H9 (cell line): ENCODE results near the gene MRPS18A. TPM values are rescaled to one million over a fixed set of nuclear protein-coding genes. Genes with fewer than 3 reads are reported as not detected.

Experiments
- DNase-seq: peaks from one replicate; pipeline ENCODE4 v3.0.0-alpha.2; 2017
- H2AFZ ChIP-seq: one replicate; pipeline ENCODE4 v1.6.1; 2013; ENCODE audit warnings: mild to moderate bottlenecking, low read length, control low read depth, moderate library complexity
- H2AK5ac ChIP-seq: 2 replicates; pipeline ENCODE4 v1.6.1; 2013; ENCODE audit warnings: low read length, control low read depth, mixed read lengths; ENCODE audit not compliant: insufficient read length
- H2BK120ac ChIP-seq: one replicate; pipeline ENCODE4 v1.6.1; 2013; ENCODE audit warnings: low read depth, mild to moderate bottlenecking, low read length, control low read depth, inconsistent platforms; ENCODE audit not compliant: poor library complexity, severe bottlenecking
- H2BK12ac ChIP-seq: 2 replicates; pipeline ENCODE4 v1.6.1; 2013; ENCODE audit warnings: low read length, control low read depth, mixed read lengths, low read depth; ENCODE audit not compliant: insufficient read length
- H2BK15ac ChIP-seq: 2 replicates; pipeline ENCODE4 v1.6.1; 2013; ENCODE audit warnings: low read depth, low read length, control low read depth
- H2BK20ac ChIP-seq: one replicate; pipeline ENCODE4 v1.6.1; 2013; ENCODE audit warnings: low read depth, mild to moderate bottlenecking, low read length, control low read depth, inconsistent platforms; ENCODE audit not compliant: poor library complexity, severe bottlenecking
- H2BK5ac ChIP-seq: 2 replicates; pipeline ENCODE4 v1.6.1; 2013; ENCODE audit warnings: low read length, control low read depth, mixed read lengths; ENCODE audit not compliant: insufficient read length
- H3K14ac ChIP-seq: 2 replicates; pipeline ENCODE4 v1.6.1; 2013; ENCODE audit warnings: low read length, control low read depth; ENCODE audit not compliant: insufficient read depth
- H3K18ac ChIP-seq: 2 replicates; pipeline ENCODE4 v1.6.1; 2013; ENCODE audit warnings: low read depth, mild to moderate bottlenecking, mixed read lengths, low read length, control low read depth; ENCODE audit not compliant: insufficient read length
- H3K23ac ChIP-seq: 2 replicates; pipeline ENCODE4 v1.6.1; 2013; ENCODE audit warnings: low read length, control low read depth, mixed read lengths, low read depth; ENCODE audit not compliant: insufficient read length
- H3K23me2 ChIP-seq: 2 replicates; pipeline ENCODE4 v1.6.1; 2013; ENCODE audit warnings: low read depth, mild to moderate bottlenecking, mixed read lengths, low read length, control low read depth; ENCODE audit not compliant: insufficient read length, poor library complexity, severe bottlenecking
- H3K27ac ChIP-seq: 2 replicates; pipeline ENCODE4 v1.5.1; 2013; ENCODE audit warnings: low read length, control low read depth, mixed read lengths, low read depth; ENCODE audit not compliant: insufficient read length
- H3K27me3 ChIP-seq: 2 replicates; pipeline ENCODE4 v1.6.1; 2013; ENCODE audit warnings: low read length, control low read depth, inconsistent platforms; ENCODE audit not compliant: insufficient read depth
- H3K4ac ChIP-seq: 2 replicates; pipeline ENCODE4 v1.6.1; 2013; ENCODE audit warnings: low read depth, mild to moderate bottlenecking, control low read depth, inconsistent platforms, low read length, moderate library complexity
- H3K4me1 ChIP-seq: 2 replicates; pipeline ENCODE4 v1.6.1; 2013; ENCODE audit warnings: low read length, control low read depth, inconsistent platforms; ENCODE audit not compliant: insufficient read depth
- H3K4me2 ChIP-seq: 2 replicates; pipeline ENCODE4 v1.6.1; 2013; ENCODE audit warnings: low read length, control low read depth, mixed read lengths; ENCODE audit not compliant: insufficient read length, insufficient read depth
- H3K56ac ChIP-seq: 2 replicates; pipeline ENCODE4 v1.6.1; 2013; ENCODE audit warnings: low read depth, mild to moderate bottlenecking, mixed read lengths, low read length, control low read depth; ENCODE audit not compliant: insufficient read length
- H3K79me1 ChIP-seq: 2 replicates; pipeline ENCODE4 v1.6.1; 2013; ENCODE audit warnings: low read depth, mild to moderate bottlenecking, moderate library complexity, low read length, control low read depth, inconsistent platforms; ENCODE audit not compliant: insufficient read depth, poor library complexity, severe bottlenecking
- H3K79me2 ChIP-seq: 2 replicates; pipeline ENCODE4 v1.6.1; 2013; ENCODE audit warnings: low read length, control low read depth, inconsistent platforms; ENCODE audit not compliant: insufficient read depth
- H3K9ac ChIP-seq: 2 replicates; pipeline ENCODE4 v1.6.1; 2013; ENCODE audit warnings: low read length, control low read depth, mixed read lengths; ENCODE audit not compliant: insufficient read length; ENCODE audit errors: extremely low read depth
- H3K9me3 ChIP-seq: one replicate; pipeline ENCODE4 v1.6.1; 2013; ENCODE audit warnings: low read depth, low read length, inconsistent platforms; ENCODE audit not compliant: control insufficient read depth
- H3T11ph ChIP-seq: one replicate; pipeline ENCODE4 v1.6.1; 2013; ENCODE audit warnings: mild to moderate bottlenecking, low read length, control low read depth, inconsistent platforms
- H4K20me1 ChIP-seq: one replicate; pipeline ENCODE4 v1.6.1; 2013; ENCODE audit not compliant: control insufficient read depth, insufficient read length, insufficient read depth
- H4K5ac ChIP-seq: 2 replicates; pipeline ENCODE4 v1.6.1; 2013; ENCODE audit warnings: low read depth, mild to moderate bottlenecking, mixed read lengths, low read length, control low read depth; ENCODE audit not compliant: insufficient read length
- H4K8ac ChIP-seq: replicated peaks from 2 replicates; pipeline ENCODE4 v1.6.1; 2013; ENCODE audit warnings: low read length, control low read depth, mixed read lengths, low read depth; ENCODE audit not compliant: insufficient read length
- H4K91ac ChIP-seq: 2 replicates; pipeline ENCODE4 v1.6.1; 2013; ENCODE audit warnings: low read depth, mild to moderate bottlenecking, moderate library complexity, mixed read lengths, low read length, control low read depth; ENCODE audit not compliant: insufficient read length
- H3K27ac Mint-ChIP-seq, 3 experiments: 2 replicates in 2 of 3; 3 replicates in 1 of 3; pipeline ENCODE4 v1.8.0; 2020 to 2021; ENCODE audit warnings: mixed read lengths in 3 of 3, mild to moderate bottlenecking in 1 of 3, moderate library complexity in 1 of 3
- H3K27me3 Mint-ChIP-seq: 2 replicates; pipeline ENCODE4 v1.8.0; 2021; ENCODE audit warnings: low read depth, mild to moderate bottlenecking, moderate library complexity, mixed read lengths
- H3K36me3 Mint-ChIP-seq, 3 experiments: 2 replicates in 2 of 3; 3 replicates in 1 of 3; pipeline ENCODE4 v1.8.0; 2020 to 2021; ENCODE audit warnings: low read depth in 3 of 3, mixed read lengths in 3 of 3; ENCODE audit not compliant: insufficient read depth in 1 of 3
- H3K4me1 Mint-ChIP-seq, 2 experiments: 2 replicates each; pipeline ENCODE4 v1.8.0; 2020; ENCODE audit warnings: mixed read lengths in 2 of 2
- H3K4me3 Mint-ChIP-seq, 2 experiments: 2 replicates in 1 of 2; 3 replicates in 1 of 2; pipeline ENCODE4 v1.8.0; 2020 to 2021; ENCODE audit warnings: mild to moderate bottlenecking in 2 of 2, mixed read lengths in 2 of 2, moderate library complexity in 1 of 2
- H3K9me3 Mint-ChIP-seq, 2 experiments: 2 replicates in 1 of 2; 3 replicates in 1 of 2; pipeline ENCODE4 v1.8.0; 2020; ENCODE audit warnings: mild to moderate bottlenecking in 2 of 2, mixed read lengths in 2 of 2, moderate library complexity in 1 of 2
- CTCF ChIP-seq: fragments of 200-600 bp; sonication (generic); conservative IDR thresholded peaks from 3 replicates; pipeline ENCODE4 v1.8.0; 2021; ENCODE audit warnings: antibody characterized with exemption, mild to moderate bottlenecking
- WGBS: extraction: QIAGEN DNeasy Blood & Tissue Kit; methylation state at CpG from one replicate; pipeline ENCODE4 v1.1.7; 2013; ENCODE audit warnings: missing lambda C conversion rate, low lambda C conversion rate, mixed read lengths; ENCODE audit not compliant: insufficient read length; ENCODE audit errors: extremely low coverage; 5-methylcytosine and 5-hydroxymethylcytosine counted together
- total RNA-seq: library from RNA; stranded (reverse); gene quantifications from 2 replicates; pipeline ENCODE4 v1.2.1, GENCODE V29; 2021

MRPS18A gene
- total RNA-seq, 1 experiment from 2014 or later = 65.1 TPM

DNA sequence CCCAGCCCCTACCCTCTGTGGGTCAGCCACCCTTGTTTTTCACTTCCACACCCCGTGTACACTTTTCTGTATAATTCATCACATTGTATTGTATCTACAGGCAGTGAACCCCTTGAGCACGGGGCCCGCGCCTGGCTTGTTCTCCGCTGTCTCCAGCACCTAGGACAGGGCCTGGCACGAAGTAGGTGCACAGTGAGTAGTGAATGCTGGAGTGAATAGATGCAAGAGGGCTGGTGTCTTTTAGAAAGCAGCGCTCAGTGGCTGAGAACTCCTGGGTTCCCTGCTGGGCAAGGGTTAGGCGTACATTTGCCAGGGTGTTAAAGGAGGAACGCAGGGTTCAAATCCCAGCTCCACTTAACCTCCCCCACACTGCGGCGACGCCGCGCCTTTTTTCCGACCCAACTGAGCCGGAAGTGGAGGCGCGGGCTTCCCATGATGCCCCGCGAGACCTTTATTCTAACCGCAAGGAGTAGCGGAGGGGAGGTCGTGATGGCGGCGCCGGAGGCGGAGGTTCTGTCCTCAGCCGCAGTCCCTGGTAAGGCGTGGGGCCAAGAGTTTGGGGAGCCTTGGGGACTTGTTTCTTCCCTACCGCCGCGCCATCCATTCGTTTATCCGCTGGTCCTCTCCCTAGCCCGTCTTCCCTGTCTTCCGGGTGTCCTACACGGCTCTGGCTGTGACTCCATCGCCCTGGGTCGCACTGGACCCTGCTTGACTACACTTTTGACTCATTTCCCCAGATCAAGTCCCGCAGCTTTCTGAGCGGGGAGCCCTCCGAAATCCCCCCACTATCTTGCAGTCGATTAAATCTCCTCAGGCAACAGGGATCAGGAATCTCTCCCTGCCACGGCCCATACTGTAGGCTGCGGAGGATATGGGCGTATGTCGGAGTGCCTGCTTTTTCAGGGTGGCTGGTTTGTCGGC, 51.9 kb downstream of the MRPS18A start, which contains the start of gene MAD2L1BP:
TSS of gene MAD2L1BP (plus strand) at position 454 of the 921 bp plus-strand sequence. CDS start at position 490, 36 bp downstream.
- no peak within 1 kb of the TSS for H2BK12ac ChIP-seq
- no peak within 1 kb of the TSS for H3K27ac ChIP-seq
- no peak within 1 kb of the TSS for H4K8ac ChIP-seq
- H3K27ac Mint-ChIP-seq = peak within 1 kb of the TSS; percentile 63 to 97 (median 94); a peak in 6 of 7 replicates
- WGBS = no CpG with 5 or more reads among the region's 48 CpGs
- H3K56ac ChIP-seq = no peak within 1 kb of the TSS
- H3T11ph ChIP-seq = no peak within 1 kb of the TSS
- peak within 1 kb of the TSS; percentile 79; the same call in 1 of the 2 replicates for H3K14ac ChIP-seq
- H4K91ac ChIP-seq = no peak within 1 kb of the TSS
- H3K4me1 Mint-ChIP-seq = peaks cover 23 to 27% of the 10 kb centered on the region in 2 experiments
- no peak within 1 kb of the TSS for H2BK15ac ChIP-seq
- H3K27me3 Mint-ChIP-seq = no peaks in the 10 kb centered on the region
- H3K4ac ChIP-seq = no peak within 1 kb of the TSS
- no peaks in the 10 kb centered on the region; a peak in 1 of 5 replicates for H3K9me3 Mint-ChIP-seq
- peaks cover 17 to 41% (median 36%) of the 10 kb centered on the region in 3 experiments; a peak in 6 of 7 replicates for H3K36me3 Mint-ChIP-seq
- H3K4me2 ChIP-seq = peak within 1 kb of the TSS; percentile 93
- peaks cover 6% of the 10 kb centered on the region for H3K23me2 ChIP-seq
- H3K23ac ChIP-seq = no peak within 1 kb of the TSS
- no peaks in the 10 kb centered on the region; the same call in 1 of the 2 replicates for H3K4me1 ChIP-seq
- DNase-seq = peak; percentile 80
- H4K5ac ChIP-seq = no peak within 1 kb of the TSS
- no peak within 1 kb of the TSS for H2BK120ac ChIP-seq
- H3K9ac ChIP-seq = peak within 1 kb of the TSS; percentile 69
- H2AFZ ChIP-seq = no peak within 1 kb of the TSS
- H2AK5ac ChIP-seq = no peak within 1 kb of the TSS
- H2BK5ac ChIP-seq = no peak within 1 kb of the TSS
- no peaks in the 10 kb centered on the region for H3K9me3 ChIP-seq
- peak within 1 kb of the TSS; percentile 94 to 96 for H3K4me3 Mint-ChIP-seq
- H3K79me2 ChIP-seq = peaks cover 11% of the 10 kb centered on the region; the same call in 1 of the 2 replicates
- no peaks in the 10 kb centered on the region for H3K27me3 ChIP-seq
- no peaks in the 10 kb centered on the region for H4K20me1 ChIP-seq
- peak within 1 kb of the TSS; percentile 50 for H3K18ac ChIP-seq
- H2BK20ac ChIP-seq = no peak within 1 kb of the TSS
- TF ChIP-seq CTCF = no peak
- H3K79me1 ChIP-seq = peaks cover 3% of the 10 kb centered on the region
